K562 (cell line): ENCODE measurements around the gene ACOX1. TPM values are rescaled to one million over a fixed set of nuclear protein-coding genes. Genes with fewer than 3 reads are reported as not detected.

Source experiments
- CAMTA2 ChIP-seq: fragments of 250-450 bp; sonication (Bioruptor Pico); conservative IDR thresholded peaks from 2 replicates; pipeline ENCODE4 v1.5.1; 2022
- EZH2 ChIP-seq: IDR thresholded peaks from 2 replicates; pipeline ENCODE4 v1.6.1; 2012; ENCODE audit warnings: low read depth, mild to moderate bottlenecking, inconsistent platforms, low read length, borderline replicate concordance
- FOXA3 ChIP-seq, 2 experiments: fragments of 450-650 bp in 1 of 2; sonication (generic) in 1 of 2; formaldehyde crosslinking; IDR thresholded peaks in 1 of 2; conservative IDR thresholded peaks in 1 of 2; 2 replicates each; pipeline versions ENCODE4 v1.4.0 to v1.8.0; 2020 to 2022; ENCODE audit warnings: mild to moderate bottlenecking in 2 of 2, missing genetic modification reagents in 1 of 2
- GABPA ChIP-seq: fragments of 200-800 bp; sonication (Bioruptor generic); conservative IDR thresholded peaks from 2 replicates; pipeline ENCODE4 v1.6.1; 2016; ENCODE audit warnings: low read depth, missing genetic modification characterization, missing compliant biosample characterization
- GATAD2B ChIP-seq: fragments of 450-650 bp; IDR thresholded peaks from 2 replicates; pipeline ENCODE4 v1.6.1; 2017; ENCODE audit warnings: mild to moderate bottlenecking, borderline replicate concordance
- HCFC1 ChIP-seq: IDR thresholded peaks from 2 replicates; pipeline ENCODE4 v1.6.1; 2012; ENCODE audit warnings: low read depth, low read length, improper control_type of control experiment
- KDM2B ChIP-seq: fragments of 250-450 bp; sonication (Bioruptor Pico); IDR thresholded peaks from 2 replicates; pipeline ENCODE4 v1.8.0; 2021; ENCODE audit warnings: mild to moderate bottlenecking, moderate library complexity
- MTA1 ChIP-seq: fragments of 450-650 bp; IDR thresholded peaks from 2 replicates; pipeline ENCODE4 v1.6.1; 2017; ENCODE audit warnings: borderline replicate concordance
- PHF8 ChIP-seq: fragments of 200-600 bp; sonication (generic); IDR thresholded peaks from 2 replicates; pipeline ENCODE4 v1.6.1; 2012; ENCODE audit warnings: mixed run types, mild to moderate bottlenecking, inconsistent platforms, low read length, moderate library complexity, borderline replicate concordance
- PURB ChIP-seq: sonication (generic); formaldehyde crosslinking; IDR thresholded peaks from 2 replicates; pipeline ENCODE4 v1.9.0; 2021; ENCODE audit warnings: low read depth, mild to moderate bottlenecking, missing genetic modification reagents
- TRIM28 ChIP-seq: fragments of 450-650 bp; IDR thresholded peaks from 2 replicates; pipeline ENCODE4 v1.6.1; 2017
- U2AF1 ChIP-seq: fragments of 200-400 bp; formaldehyde crosslinking; optimal IDR thresholded peaks from 2 replicates; pipeline ENCODE3; 2017; ENCODE audit warnings: mild to moderate bottlenecking, low read depth, low read length, moderate library complexity
- ZNF324 ChIP-seq: fragments of 250-450 bp; sonication (Bioruptor Pico); IDR thresholded peaks from 2 replicates; pipeline ENCODE4 v1.4.0; 2020; ENCODE audit warnings: mild to moderate bottlenecking
- polyA plus RNA-seq, 8 experiments: library from polyadenylated mRNA; depleted of rRNA in 4 of 8; stranded (reverse) in 5 of 8; unstranded in 3 of 8; fragments of >200 nt; fragmentation: Nextera tagmentation in 2 of 8; fragmentation: Illumina TruSeq in 1 of 8; extraction: Ambion mirVana in 2 of 8; extraction: Trizol in 1 of 8; gene quantifications; 2 replicates each; pipeline versions ENCODE4 v1.2.1 to v1.2.3, GENCODE V29; 2011 to 2014; ENCODE audit warnings: inconsistent platforms in 1 of 8, missing spikeins in 1 of 8
- total RNA-seq, 7 experiments: library from RNA; depleted of rRNA in 6 of 7; stranded (reverse); fragments of >200 nt in 6 of 7; fragmentation: Illumina TruSeq in 2 of 7; extraction: Trizol in 2 of 7; gene quantifications; 2 replicates each; pipeline versions ENCODE4 v1.2.1 to v1.2.3, GENCODE V29; 2011 to 2021; ENCODE audit warnings: low replicate concordance in 1 of 7
- TF ChIP-seq, protein P1 (sequence below): fragments of 450-650 bp; formaldehyde crosslinking; IDR thresholded peaks from 2 replicates; pipeline ENCODE4 v1.4.0; 2020; ENCODE audit warnings: mild to moderate bottlenecking, moderate library complexity
- TF ChIP-seq, protein P2 (sequence below): IDR thresholded peaks from 3 replicates; pipeline ENCODE4 v1.6.1; 2011; ENCODE audit warnings: borderline replicate concordance, mild to moderate bottlenecking; ENCODE audit not compliant: insufficient read length, insufficient read depth
- TF ChIP-seq, protein P3 (sequence below): sonication (generic); formaldehyde crosslinking; IDR thresholded peaks from 2 replicates; pipeline ENCODE4 v1.8.0; 2022; ENCODE audit warnings: mild to moderate bottlenecking, low read depth, missing genetic modification reagents
- TF ChIP-seq, protein P4 (sequence below): fragments of 450-650 bp; formaldehyde crosslinking; IDR thresholded peaks from 2 replicates; pipeline ENCODE4 v1.4.0; 2020; ENCODE audit warnings: mild to moderate bottlenecking, moderate library complexity
- TF ChIP-seq, protein P5 (sequence below), 3 experiments: fragments of 200-800 bp in 1 of 3; sonication (Bioruptor generic) in 1 of 3; sonication (generic) in 1 of 3; formaldehyde crosslinking in 1 of 3; IDR thresholded peaks; 2 replicates each; pipeline versions ENCODE4 v1.6.1 to v1.8.0; 2016 to 2022; ENCODE audit warnings: mild to moderate bottlenecking in 2 of 3, missing compliant biosample characterization in 2 of 3, missing genetic modification characterization in 2 of 3, missing genetic modification reagents in 1 of 3
- TF ChIP-seq, protein P6 (sequence below): fragments of 250-450 bp; sonication (Bioruptor Pico); IDR thresholded peaks from 2 replicates; pipeline ENCODE4 v1.9.0; 2021; ENCODE audit warnings: mild to moderate bottlenecking

The ACOX1 gene
- total and polyA plus RNA-seq, 9 of the 15 experiments (the other 6 are each of a cell fraction or from before 2014, with no cell fraction given), result 7.8 to 24.1 (median 14.5) TPM

DNA sequence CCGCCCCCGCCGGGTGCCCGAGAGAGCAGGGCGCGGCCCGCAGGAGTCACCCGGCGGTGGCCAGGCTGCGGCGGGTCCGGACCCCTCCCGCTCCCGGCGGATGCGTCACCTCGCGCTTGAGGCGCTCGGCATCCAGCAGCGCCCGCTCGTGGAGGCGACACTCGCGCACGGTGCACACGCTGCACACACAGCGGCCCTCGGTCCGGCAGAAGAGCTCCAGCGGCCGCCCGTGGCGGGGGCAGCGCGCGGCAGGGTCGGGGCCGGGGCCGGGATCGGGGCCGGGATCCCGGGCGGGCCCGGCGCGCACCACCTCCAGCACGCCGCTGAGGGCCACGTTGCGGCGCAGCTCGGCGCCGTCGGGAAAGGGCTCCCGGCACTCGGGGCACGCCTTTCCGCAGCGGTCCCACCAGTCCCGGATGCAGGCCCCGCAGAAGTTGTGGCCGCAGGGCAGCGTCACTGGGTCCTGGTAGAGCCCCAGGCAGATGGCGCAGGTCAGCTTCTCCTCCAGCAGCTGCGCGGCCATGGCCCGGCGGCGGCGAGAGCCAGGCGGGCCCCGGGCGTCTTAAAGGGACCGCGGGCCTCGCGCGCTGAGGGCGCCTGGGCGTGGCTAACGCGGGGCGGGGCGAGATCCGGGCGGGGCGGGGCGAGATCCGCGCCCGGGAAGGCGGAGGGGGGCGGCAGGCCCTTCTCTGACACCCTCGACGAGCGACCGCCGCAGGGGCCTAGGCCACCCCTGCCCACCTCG lies 82.4 kb downstream of the ACOX1 start, which contains the start of gene TRIM65 (continued):
- TF ChIP-seq, protein P1, sequence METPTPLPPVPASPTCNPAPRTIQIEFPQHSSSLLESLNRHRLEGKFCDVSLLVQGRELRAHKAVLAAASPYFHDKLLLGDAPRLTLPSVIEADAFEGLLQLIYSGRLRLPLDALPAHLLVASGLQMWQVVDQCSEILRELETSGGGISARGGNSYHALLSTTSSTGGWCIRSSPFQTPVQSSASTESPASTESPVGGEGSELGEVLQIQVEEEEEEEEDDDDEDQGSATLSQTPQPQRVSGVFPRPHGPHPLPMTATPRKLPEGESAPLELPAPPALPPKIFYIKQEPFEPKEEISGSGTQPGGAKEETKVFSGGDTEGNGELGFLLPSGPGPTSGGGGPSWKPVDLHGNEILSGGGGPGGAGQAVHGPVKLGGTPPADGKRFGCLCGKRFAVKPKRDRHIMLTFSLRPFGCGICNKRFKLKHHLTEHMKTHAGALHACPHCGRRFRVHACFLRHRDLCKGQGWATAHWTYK (CRISPR knock-in tag), result peak; percentile 31; the same call in 1 of the 2 replicates
- TF ChIP-seq, protein P2, sequence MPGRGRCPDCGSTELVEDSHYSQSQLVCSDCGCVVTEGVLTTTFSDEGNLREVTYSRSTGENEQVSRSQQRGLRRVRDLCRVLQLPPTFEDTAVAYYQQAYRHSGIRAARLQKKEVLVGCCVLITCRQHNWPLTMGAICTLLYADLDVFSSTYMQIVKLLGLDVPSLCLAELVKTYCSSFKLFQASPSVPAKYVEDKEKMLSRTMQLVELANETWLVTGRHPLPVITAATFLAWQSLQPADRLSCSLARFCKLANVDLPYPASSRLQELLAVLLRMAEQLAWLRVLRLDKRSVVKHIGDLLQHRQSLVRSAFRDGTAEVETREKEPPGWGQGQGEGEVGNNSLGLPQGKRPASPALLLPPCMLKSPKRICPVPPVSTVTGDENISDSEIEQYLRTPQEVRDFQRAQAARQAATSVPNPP, result no peak
- TF ChIP-seq ZNF324 (CRISPR knock-in tag) (no peak), CAMTA2 (CRISPR knock-in tag) (no peak), PURB (CRISPR knock-in tag) (no peak), HCFC1 (0 out of 2 replicates have a peak, but pooled peaks have one; percentile 9), EZH2 (no peak), U2AF1 (peak; percentile 50), TRIM28 (no peak), MTA1 (0 out of 2 replicates have a peak, but pooled peaks have one; percentile 56), GATAD2B (peak; percentile 98), KDM2B (0 out of 2 replicates have a peak, but pooled peaks have one; percentile 35), PHF8 (peak; percentile 80; the same call in 1 of the 2 replicates), GABPA (peak; percentile 51; the same call in 1 of the 2 replicates), FOXA3 (CRISPR knock-in tag; conservative IDR thresholded peaks at IDR 0.05 in 1 of 2, IDR thresholded peaks at IDR 0.05 in 1 of 2) (no peak)
- TF ChIP-seq, protein P3, sequence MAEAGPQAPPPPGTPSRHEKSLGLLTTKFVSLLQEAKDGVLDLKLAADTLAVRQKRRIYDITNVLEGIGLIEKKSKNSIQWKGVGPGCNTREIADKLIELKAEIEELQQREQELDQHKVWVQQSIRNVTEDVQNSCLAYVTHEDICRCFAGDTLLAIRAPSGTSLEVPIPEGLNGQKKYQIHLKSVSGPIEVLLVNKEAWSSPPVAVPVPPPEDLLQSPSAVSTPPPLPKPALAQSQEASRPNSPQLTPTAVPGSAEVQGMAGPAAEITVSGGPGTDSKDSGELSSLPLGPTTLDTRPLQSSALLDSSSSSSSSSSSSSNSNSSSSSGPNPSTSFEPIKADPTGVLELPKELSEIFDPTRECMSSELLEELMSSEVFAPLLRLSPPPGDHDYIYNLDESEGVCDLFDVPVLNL (CRISPR knock-in tag), result no peak
- TF ChIP-seq, protein P4, sequence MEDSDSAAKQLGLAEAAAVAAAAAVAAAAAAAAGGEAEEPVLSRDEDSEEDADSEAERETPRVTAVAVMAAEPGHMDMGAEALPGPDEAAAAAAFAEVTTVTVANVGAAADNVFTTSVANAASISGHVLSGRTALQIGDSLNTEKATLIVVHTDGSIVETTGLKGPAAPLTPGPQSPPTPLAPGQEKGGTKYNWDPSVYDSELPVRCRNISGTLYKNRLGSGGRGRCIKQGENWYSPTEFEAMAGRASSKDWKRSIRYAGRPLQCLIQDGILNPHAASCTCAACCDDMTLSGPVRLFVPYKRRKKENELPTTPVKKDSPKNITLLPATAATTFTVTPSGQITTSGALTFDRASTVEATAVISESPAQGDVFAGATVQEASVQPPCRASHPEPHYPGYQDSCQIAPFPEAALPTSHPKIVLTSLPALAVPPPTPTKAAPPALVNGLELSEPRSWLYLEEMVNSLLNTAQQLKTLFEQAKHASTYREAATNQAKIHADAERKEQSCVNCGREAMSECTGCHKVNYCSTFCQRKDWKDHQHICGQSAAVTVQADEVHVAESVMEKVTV (CRISPR knock-in tag), result peak; percentile 29; the same call in 1 of the 2 replicates
- TF ChIP-seq, protein P5, sequence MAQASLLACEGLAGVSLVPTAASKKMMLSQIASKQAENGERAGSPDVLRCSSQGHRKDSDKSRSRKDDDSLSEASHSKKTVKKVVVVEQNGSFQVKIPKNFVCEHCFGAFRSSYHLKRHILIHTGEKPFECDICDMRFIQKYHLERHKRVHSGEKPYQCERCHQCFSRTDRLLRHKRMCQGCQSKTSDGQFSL (CRISPR knock-in tag; IDR thresholded peaks at IDR 0.05), result peak; percentile 28; the same call in 1 of the 2 replicates
- TF ChIP-seq, protein P5 (tag; IDR thresholded peaks at IDR 0.05), result no peak
- TF ChIP-seq, protein P6, sequence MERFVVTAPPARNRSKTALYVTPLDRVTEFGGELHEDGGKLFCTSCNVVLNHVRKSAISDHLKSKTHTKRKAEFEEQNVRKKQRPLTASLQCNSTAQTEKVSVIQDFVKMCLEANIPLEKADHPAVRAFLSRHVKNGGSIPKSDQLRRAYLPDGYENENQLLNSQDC (CRISPR knock-in tag), result 0 out of 2 replicates have a peak, but pooled peaks have one; percentile 30
